GM19372 (cell line): ENCODE results near the gene ZNF234.
"Not testable (repeated sequence)": the region's sequence is repeated elsewhere in the genome, so short reads cannot be mapped to it uniquely, and the experiment has no call there.

Experiments
- ATAC-seq: cut with Tn5 transposase; IDR thresholded peaks from one replicate; pipeline ENCODE4 v1.9.1; 2021; ENCODE audit warnings: mild to moderate bottlenecking, low read depth, moderate library complexity; ENCODE audit not compliant: unreplicated experiment

The ZNF234 gene

DNA sequence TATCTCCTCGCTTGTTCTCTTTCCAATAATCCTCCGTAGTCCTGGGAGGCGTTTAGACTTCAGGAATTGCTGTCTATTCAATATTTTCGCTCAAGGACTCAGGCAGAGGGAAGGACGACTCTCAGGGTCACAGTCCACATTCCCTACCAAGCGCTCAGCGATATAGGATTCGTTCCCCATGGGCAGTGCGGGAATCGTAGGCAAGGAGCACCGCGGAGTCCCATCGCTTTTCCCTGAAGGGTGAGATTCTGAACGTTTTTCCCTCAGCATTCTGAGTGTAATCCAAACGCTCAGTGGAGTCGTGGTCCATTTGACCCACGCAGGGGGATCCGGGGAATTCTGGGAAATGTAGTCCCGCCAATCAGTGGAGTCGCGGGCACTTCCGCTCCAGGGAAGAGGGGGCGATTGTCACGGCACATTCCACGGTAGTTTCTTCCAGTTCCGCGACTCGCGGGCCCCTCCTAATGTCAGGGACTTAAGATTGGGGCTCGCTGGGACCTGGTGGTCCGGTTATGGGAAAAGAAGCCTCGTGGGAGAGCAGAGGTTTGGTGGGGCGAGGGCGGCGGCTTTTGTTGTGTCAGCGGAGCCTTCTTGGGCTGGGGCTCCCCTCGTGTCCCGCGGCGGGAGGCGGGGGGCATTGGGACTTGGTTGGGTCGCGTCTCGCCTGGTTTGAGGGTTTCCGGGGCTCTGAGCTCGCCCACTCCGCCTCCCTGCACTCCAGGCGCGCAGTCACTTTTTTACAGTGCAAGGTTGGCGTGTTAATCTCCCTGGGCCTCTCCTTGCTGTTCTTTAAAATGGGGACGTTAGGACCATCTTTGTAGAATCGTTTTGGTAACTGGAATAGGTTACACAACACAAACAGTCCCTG lies at the start of gene ZNF234:
Gene ZNF234, plus strand, starts transcription at position 364 of the 868 bp plus-strand sequence. CDS start 3,079 bp downstream, outside the sequence.
- peak; percentile 78 for ATAC-seq

DNA sequence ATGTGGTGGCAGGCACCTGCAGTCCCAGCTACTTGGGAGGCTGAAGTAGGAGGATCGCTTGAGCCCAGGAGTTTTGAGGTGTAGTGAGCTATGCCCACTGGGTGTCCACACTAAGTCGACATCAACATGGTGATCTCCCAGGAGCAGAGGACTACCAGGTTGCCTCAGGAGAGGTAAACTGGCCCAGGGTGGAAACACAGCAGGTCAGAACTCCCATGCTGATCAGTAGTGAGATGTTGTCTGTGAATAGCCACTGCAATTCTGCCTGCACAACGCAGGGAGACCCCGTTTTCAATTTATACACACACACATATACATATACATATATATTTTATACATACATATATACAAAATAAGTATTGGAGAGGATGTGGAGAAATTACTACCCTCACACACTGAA lies 49.2 kb upstream of the ZNF234 start:
- ATAC-seq: no peak

DNA sequence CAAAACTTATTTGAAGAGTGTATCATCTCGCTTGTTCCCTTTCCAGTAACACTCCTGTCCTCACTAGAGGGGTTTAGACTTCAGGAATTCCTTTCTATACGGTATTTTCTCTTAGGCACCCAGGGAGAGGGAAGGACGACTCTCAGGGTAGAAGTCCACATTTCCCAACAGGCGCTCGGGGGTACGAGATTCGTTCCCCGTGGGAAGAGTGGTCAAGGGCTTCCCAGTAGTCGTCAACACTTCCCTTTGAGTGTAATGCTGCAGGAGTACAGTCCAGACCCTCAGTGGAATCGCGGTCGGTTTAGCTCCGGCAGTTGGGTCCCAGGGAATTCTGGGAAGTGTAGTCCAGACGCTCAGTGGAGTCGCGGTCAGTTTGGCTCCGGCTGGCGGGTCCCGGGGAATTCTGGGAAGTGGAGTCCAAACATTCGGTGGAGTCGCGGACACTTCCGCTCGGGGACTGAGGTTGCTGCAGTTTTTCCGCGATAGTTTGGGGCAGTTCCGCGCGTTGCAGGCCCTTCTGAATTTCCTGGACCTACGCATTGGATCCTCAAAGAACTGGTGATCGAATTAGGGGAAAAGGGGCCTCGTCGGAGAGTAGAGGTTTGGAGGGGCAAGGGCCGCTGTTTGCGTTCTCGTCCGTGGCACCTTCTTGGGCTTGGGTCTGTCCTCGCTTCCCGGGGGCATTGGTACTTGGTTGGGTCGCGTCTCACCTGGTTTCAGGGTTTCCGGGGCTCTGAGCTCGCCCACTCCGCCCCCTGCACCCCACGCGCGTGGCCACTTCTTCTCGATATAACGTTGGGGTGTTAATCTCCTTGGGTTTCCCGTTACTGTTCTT lies 47.2 kb upstream of the ZNF234 start, which contains the start of gene ZNF224:
Gene ZNF224, plus strand, starts transcription at position 431 of the 835 bp plus-strand sequence. CDS start 3,513 bp downstream, outside the sequence.
- peak; percentile 83 for ATAC-seq

DNA sequence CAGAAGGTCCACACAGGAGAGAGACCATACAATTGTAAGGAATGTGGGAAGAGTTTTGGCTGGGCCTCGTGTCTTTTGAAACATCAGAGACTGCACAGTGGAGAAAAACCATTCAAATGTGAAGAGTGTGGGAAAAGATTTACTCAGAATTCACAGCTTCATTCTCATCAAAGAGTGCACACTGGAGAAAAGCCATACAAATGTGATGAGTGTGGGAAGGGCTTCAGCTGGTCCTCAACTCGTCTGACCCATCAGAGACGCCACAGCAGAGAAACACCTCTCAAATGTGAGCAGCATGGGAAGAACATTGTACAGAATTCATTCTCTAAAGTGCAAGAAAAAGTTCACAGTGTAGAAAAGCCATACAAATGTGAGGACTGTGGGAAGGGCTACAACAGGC lies 33.6 kb upstream of the ZNF234 start:
- no peak for ATAC-seq

DNA sequence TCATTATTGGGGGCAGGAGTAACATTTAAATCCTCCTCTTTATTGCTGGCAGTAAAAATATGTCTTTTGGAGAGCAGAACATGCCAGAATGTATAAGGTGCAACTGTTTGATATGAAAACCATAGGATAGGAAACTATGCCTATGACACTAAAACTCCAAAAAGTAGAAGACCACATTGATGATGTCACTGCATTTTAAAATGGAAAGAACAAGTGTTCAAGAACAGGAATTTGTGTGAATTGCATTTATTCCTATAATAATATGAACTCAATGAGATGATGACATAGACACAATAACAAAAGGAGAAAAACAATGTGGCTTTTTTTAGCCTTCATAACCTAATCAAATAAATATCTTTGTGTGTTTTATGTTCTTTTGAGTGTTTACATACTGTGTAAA lies 31.9 kb upstream of the ZNF234 start:
- ATAC-seq: no peak

DNA sequence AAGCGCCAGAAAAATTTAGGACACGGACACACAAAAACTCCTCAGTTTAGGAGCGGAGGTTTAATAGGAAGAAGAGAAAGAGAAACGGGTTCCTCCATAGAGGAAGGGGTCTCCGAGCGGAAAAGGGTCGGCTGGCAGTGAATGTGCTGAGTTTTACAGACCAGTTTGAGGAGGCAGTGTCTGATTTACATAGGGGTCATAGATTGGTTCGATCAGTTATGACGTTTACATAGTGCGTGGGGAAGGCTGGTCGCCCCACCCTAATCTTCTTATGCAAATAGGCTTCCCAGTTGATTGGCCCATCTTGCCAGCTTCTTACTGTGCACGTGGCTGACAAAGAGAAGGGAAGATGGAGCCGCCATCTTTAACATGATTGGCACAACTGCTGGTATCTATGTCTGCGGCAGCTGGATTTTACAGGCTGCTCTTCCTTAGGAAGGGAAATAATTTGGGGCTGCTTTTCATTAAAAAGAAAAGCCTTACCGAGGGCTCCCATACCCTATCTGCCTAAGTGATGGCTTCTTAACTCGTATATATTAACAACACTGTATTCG lies 29.4 kb upstream of the ZNF234 start:
- ATAC-seq: no peak

DNA sequence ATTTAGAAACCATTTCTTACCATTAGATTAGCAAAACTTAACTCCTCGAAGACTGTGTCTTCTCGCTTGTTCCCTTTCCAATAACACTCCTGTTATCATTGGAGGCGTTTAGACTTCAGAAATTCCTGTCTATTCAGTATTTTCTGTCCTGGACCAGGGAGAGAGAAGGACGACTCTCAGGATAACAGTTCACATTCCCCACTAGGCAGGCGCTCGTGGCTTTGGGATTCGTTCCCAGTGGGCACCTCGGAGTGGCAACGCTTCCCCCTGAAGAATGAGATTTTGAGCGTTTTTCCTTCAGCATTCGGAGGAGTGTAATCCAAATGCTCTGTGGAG lies 28.6 kb upstream of the ZNF234 start:
- no peak for ATAC-seq

DNA sequence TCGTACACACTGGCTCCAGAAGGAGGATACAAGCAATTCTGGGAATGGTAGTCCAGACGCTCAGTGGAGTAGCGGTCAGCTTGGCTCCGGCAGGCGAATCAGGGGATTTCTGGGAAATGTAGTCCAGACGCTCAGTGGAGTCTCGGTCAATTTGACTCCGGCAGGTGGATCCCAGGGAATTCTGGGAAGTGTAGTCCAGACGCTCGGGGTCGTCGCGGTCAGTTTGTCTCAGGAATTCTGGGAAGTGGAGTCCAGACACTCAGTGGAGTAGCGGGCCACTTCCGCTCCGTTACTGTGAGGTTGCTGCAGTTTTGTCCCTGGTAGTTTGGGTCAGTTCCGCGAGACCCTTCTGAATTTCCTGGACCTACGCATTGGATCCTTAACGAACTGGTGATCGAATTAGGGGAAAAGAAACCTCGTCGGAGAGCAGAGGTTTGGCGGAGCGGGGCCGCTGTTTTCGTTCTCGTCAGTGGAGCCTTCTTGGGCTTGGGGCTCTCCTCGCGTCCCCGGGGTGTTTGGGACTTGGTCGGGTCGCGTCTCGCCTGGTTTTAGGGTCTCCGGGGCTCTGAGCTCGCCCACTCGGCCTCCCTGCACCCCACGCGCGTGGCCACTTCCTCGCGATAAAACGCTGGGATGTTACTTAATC lies 28.1 kb upstream of the ZNF234 start, which contains the start of gene ZNF225:
Gene ZNF225, plus strand, starts transcription at position 262 of the 646 bp plus-strand sequence. CDS start 2,429 bp downstream, outside the sequence.
- ATAC-seq: peak; percentile 92

DNA sequence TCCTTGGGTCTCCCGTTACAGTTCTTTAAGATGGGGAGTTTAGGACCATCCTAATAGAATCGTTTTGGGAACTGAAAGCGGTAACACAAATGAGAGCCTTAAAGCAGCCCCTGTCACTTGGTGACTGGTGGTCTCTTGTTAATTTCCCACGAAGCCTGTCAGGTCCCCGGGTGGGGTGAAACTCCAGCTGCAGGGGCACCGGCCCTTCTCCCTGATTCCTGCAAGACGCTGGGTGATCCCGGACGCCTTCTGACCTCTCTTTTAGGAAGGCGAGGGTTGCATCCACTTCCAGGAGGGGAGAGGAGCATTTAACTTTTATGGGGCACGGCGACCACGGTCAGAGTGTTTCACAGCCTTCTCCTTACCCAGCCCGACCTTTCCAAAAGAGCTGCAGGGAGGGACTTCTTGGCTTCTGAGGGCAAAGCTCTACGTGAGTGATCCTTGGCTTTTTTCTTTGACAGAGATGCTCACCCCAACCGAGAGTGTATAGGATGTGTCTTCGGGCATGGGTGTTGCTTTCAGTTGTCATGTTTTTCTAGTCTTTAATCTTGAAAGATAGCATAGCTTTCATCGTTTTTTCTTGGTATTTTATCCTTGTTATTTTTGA lies 27.5 kb upstream of the ZNF234 start:
- no peak for ATAC-seq

DNA sequence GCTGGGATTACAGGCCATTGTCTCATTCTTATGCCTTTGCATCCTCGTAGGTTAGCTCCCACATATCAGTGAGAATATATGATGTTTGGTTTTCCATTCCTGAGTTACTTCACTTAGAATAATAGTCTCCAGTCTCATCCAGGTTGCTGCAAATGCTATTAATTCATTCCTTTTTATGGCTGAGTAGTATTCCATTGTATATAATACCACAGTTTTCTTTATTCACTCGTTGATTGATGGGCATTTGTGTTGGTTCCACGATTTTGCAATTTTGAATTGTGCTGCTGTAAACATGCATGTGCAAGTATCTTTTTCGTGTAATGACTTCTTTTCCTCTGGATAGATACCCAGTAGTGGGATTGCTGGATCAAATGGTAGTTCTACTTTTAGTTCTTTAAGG lies 20.2 kb upstream of the ZNF234 start:
- ATAC-seq: not testable (repeated sequence)

DNA sequence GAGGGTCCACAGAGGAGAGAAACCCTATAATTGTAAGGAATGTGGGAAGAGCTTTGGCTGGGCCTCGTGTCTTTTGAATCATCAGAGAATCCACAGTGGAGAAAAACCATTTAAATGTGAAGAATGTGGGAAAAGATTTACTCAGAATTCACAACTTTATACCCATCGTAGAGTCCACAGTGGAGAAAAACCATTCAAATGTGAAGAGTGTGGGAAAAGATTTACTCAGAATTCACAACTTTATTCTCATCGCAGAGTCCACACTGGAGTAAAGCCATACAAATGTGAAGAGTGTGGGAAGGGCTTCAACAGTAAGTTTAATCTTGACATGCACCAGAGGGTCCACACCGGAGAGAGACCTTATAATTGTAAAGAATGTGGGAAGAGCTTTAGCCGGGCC lies 9.4 kb upstream of the ZNF234 start:
- no peak for ATAC-seq

DNA sequence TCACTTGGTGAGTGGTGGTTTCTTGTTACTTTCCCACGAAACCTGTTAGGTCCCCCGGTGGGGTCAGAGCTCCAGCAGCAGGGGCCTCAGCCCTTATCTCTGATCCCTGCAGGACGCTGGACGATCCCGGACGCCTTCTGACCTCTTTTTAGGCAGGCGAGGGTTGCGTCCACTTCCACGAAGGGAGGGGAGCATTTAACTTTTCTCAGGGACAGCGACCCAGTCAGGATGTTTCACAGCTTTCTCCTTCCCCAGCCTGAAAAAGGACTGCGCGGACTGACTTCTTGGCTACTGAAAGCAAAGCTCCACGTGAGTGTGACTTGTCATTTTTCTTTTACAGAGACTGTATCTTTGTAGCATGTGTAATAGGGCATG lies 692 bp downstream of the ZNF234 start:
- no peak for ATAC-seq

DNA sequence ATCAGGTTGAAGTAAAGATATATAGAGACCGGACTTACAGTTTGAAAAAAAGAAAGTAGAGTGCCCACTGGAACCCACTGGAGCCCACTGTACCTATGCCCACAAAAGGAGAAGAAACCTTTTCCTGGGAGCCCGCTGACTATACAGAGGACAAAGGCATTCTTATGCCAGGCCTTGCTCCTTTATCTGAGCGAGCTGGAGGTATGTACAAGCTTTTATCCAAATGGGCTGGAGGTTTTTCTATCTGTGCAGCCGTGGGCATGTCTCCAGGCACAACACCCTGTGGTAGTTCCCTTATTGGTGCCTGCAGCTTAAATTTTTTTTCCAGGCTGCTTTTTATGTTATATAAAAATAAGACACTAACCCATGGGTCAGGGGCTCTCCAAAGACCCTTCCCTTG lies 8.4 kb downstream of the ZNF234 start:
- ATAC-seq: no peak

DNA sequence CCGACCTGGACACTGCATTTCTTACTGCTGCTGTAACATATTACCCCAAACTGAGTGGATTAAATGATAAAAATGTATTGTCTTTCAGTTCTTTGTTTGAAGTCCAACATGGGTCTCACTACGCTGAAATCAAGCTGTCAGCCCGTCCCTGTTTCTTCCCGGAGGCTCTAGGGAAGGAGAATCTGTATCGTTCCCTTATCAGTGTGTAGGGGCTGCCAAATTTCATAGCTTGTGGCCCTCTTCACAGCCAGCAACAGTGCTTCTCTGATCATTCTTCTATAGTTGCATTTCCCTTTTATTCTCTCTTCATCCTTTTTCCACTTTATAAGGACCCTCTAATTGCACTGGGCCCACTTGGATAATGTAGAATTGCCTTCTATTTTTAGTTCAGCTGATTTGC lies 10.1 kb downstream of the ZNF234 start:
- ATAC-seq: no peak

DNA sequence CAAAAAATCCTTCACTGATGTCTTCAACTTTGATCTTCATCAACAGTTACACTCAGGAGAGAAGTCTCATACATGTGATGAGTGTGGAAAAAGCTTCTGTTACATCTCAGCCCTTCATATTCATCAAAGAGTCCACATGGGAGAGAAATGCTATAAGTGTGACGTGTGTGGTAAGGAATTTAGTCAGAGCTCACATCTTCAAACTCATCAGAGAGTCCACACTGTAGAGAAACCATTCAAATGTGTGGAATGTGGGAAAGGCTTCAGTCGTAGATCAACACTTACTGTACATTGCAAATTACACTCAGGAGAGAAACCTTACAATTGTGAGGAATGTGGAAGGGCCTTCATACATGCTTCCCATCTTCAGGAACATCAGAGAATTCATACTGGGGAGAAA lies 15.1 kb downstream of the ZNF234 start:
- no peak for ATAC-seq

DNA sequence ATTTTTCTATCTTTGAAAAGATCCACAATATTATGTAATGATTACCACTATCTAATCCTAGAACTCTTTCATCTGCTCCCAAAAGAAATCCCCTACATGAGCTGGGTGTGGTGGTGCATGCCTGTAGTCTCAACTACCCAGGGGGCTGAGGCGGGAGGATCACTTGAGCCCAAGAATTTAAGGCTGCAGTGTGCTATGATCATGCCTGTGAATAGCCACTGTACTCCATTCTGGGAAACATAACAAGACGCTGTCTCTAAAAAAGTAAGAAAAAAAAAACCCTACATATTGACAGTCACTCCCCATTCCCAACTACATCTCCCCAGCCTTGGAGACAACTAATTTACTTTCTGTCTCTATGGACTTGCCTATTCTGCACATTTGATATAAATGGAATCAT lies 22.4 kb downstream of the ZNF234 start:
- ATAC-seq: no peak

DNA sequence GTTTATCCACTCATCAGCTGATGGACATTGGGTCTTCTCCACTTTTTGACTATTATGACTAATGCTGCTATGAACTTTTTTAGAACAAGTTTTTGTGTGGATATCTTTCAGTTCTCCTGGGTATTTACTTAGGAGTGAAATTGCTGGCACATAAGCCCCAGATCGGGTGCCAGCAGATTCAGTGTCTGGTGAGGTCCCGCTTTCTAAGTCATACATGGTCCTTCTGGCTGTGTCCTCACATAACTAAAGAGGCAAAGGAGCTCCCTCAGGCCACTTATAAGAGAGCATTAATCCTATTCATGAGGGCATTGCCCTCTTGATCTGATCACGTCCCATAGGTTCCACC lies 22.9 kb downstream of the ZNF234 start:
- ATAC-seq: no peak

DNA sequence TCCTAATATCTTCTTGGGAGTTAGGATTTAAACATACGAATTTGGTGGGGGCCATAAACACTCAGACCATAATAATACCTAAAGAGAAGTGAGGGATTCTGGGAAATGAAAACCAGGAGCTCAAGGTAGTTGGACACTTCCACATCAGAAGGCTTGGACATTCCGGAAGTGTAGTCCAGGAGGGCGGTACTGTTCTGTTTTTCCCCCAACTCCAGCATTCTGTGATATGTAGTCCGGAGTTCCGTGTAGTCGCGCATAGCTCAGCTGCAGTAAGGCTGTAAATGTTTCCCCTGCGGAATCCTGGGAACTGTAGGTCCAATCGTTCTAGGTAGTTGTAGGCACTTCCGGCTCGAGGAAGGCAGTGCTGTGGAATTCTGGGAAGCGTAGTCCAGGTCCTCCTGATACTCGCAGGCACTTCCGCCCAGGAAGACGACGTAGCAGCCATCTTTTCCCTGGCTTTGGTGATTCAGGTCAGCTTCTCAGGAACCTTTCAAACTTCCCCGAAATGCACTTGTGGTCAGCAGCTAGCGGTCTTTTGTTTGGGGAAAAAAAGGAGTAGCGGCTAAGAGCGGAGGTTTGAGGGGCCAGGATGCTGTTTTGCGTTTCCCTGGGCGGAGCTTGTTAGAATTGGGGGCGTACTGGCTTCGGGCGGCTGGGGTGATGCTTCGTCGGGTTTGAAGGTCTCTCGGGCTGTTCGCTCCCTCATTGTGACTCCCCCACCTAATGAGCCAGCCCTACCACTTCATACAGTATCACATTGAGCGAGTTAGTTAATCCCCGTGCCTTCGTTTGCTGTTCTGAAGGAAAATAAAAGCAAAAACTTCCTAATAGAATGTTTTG lies 23.5 kb downstream of the ZNF234 start, which contains the start of gene ZNF226:
Gene ZNF226, plus strand, starts transcription at position 428 of the 840 bp plus-strand sequence. CDS start 4,981 bp downstream, outside the sequence.
- peak; percentile 88 for ATAC-seq

DNA sequence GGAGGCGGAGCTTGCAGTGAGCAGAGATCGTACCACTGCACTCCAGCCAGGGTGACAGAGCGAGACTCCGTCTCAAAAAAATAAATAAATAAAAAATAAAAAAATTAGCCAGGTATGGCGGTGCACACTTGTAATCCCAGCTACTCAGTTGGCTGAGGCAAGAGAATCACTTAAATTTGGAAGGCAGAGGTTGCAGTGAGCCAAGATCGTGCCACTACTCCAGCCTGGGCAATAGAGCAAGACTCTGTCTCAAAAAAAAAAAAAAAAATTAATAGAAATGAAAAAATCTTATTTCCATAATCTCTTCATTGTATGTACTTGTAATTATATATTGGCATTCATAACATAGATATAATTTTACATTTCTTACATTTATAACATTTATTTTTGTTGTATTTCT lies 29.3 kb downstream of the ZNF234 start:
- not testable (repeated sequence) for ATAC-seq
